Tibial nerve (tissue), 4 donors: Measurements from ENCODE around the gene BAG2. TPM values are rescaled to one million over a fixed set of nuclear protein-coding genes. Genes with fewer than 3 reads are reported as not detected.

ENCODE experiments used
- DNase-seq, 2 donors: peaks; one replicate each; pipeline ENCODE4 v3.0.0-alpha.2; 2019; ENCODE audit warnings: low spot score in 2 of 2
- H3K27ac ChIP-seq, 4 donors: fragments of 200-600 bp; sonication (generic) in 3 of 4; one replicate each; pipeline ENCODE4 v1.5.1; 2017 to 2019; ENCODE audit warnings: mild to moderate bottlenecking in 1 of 4
- H3K27me3 ChIP-seq, 2 donors: fragments of 200-600 bp; sonication (generic) in 1 of 2; one replicate each; pipeline versions ENCODE4 v1.5.1 to v1.6.0; 2017 to 2019
- H3K36me3 ChIP-seq, 3 donors: fragments of 200-600 bp; sonication (generic); one replicate each; pipeline ENCODE4 v1.5.1; 2018 to 2019
- H3K4me1 ChIP-seq, 4 donors: fragments of 200-600 bp; sonication (generic) in 3 of 4; one replicate each; pipeline ENCODE4 v1.5.1; 2017 to 2019
- H3K4me3 ChIP-seq, 4 donors: fragments of 200-600 bp; sonication (generic) in 3 of 4; one replicate each; pipeline ENCODE4 v1.5.1; 2017 to 2019; ENCODE audit warnings: mild to moderate bottlenecking in 1 of 4, moderate library complexity in 1 of 4
- H3K9me3 ChIP-seq, 4 donors: fragments of 200-600 bp; sonication (generic) in 3 of 4; one replicate each; pipeline ENCODE4 v1.5.1; 2017 to 2019
- EP300 ChIP-seq, 2 donors: sonication (generic); formaldehyde crosslinking; IDR thresholded peaks; one replicate each; pipeline ENCODE4 v1.6.1; 2017; ENCODE audit warnings: antibody characterized with exemption in 2 of 2, mild to moderate bottlenecking in 1 of 2
- POLR2A ChIP-seq, 2 donors: fragments of 450-650 bp; IDR thresholded peaks; one replicate each; pipeline ENCODE4 v1.6.1; 2017; ENCODE audit warnings: antibody characterized with exemption in 2 of 2, mild to moderate bottlenecking in 2 of 2, moderate library complexity in 2 of 2
- WGBS, 2 donors: methylation state at CpG; one replicate each; pipeline ENCODE4 v1.1.5; 2018; 5-methylcytosine and 5-hydroxymethylcytosine counted together
- total RNA-seq, 4 donors: library from RNA; depleted of rRNA; stranded (reverse); fragments of >200 nt; gene quantifications; one replicate each; pipeline ENCODE4 v1.1.0, GENCODE V29; 2016
- TF ChIP-seq, protein P1 (sequence below), 5 experiments: fragments of 200-600 bp in 3 of 5; fragments of 450-650 bp in 2 of 5; sonication (generic) in 3 of 5; IDR thresholded peaks; one replicate each; pipeline ENCODE4 v1.5.1; 2016 to 2019; ENCODE audit warnings: antibody characterized with exemption in 5 of 5, mild to moderate bottlenecking in 3 of 5, moderate library complexity in 2 of 5

Gene BAG2
- total RNA-seq, 4 donors from 2014 or later: 5.3 to 7.5 (median 5.7) TPM

DNA sequence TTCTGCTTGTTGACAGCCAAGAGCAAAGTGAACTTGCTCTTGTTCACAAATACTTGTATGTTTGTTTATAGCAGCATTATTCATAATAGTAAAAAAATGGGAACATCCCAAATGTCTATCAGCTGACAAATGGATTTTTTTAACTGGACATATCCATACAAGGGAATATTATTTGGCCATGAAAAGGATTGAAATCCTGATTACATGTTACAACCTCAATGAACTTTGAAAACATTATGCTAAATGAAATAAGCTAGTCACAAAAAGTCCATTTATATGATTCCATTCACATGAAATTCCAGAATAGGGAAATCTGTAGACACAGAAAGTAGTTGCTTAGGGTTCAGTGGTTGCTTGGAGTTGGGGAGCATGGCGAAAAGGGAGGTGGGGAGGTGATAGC is 28.4 kb upstream of the BAG2 start:
- Histone ChIP-seq H3K4me3 (no peak overlapping the region), H3K27me3 (no peaks in the 10 kb centered on the region), H3K36me3 (peaks cover 0 to 65% (median 0%) of the 10 kb centered on the region in 3 donors), H3K4me1 (no peaks in the 10 kb centered on the region), H3K9me3 (no peaks in the 10 kb centered on the region), H3K27ac (no peak overlapping the region)
- DNase-seq: no peak
- TF ChIP-seq, protein P1, sequence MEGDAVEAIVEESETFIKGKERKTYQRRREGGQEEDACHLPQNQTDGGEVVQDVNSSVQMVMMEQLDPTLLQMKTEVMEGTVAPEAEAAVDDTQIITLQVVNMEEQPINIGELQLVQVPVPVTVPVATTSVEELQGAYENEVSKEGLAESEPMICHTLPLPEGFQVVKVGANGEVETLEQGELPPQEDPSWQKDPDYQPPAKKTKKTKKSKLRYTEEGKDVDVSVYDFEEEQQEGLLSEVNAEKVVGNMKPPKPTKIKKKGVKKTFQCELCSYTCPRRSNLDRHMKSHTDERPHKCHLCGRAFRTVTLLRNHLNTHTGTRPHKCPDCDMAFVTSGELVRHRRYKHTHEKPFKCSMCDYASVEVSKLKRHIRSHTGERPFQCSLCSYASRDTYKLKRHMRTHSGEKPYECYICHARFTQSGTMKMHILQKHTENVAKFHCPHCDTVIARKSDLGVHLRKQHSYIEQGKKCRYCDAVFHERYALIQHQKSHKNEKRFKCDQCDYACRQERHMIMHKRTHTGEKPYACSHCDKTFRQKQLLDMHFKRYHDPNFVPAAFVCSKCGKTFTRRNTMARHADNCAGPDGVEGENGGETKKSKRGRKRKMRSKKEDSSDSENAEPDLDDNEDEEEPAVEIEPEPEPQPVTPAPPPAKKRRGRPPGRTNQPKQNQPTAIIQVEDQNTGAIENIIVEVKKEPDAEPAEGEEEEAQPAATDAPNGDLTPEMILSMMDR (IDR thresholded peaks at IDR 0.05): no peak
- TF ChIP-seq POLR2A (IDR thresholded peaks at IDR 0.05): no peak
- TF ChIP-seq EP300 (IDR thresholded peaks at IDR 0.05): no peak
- 95 to 98% methylated on average over 1 of the region's 1 CpG for WGBS, 2 donors

DNA sequence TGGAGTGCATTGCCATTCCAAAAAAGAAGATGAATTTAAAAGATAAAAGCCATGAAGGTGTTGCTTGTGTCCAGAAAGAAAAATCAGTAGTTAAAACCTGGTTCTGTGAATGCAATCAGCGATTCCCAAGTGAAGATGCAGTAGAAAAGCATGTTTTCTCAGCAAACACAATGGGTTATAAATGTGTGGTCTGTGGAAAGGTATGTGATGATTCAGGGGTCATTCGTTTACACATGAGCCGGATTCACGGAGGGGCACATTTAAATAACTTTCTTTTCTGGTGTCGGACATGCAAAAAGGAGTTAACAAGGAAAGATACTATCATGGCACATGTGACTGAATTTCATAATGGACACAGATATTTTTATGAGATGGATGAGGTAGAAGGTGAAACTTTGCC is 24.7 kb upstream of the BAG2 start:
- TF ChIP-seq POLR2A (IDR thresholded peaks at IDR 0.05) (no peak), EP300 (IDR thresholded peaks at IDR 0.05) (no peak)
- TF ChIP-seq, protein P1 (IDR thresholded peaks at IDR 0.05): no peak
- peaks cover 0 to 76% (median 0%) of the 10 kb centered on the region in 3 donors for H3K36me3 ChIP-seq
- H3K27ac ChIP-seq: no peak overlapping the region
- no peaks in the 10 kb centered on the region for H3K27me3 ChIP-seq
- 89 to 95% methylated on average over 5 of the region's 5 CpGs for WGBS, 2 donors
- H3K4me3 ChIP-seq: no peak overlapping the region
- no peaks in the 10 kb centered on the region for H3K9me3 ChIP-seq
- no peak for DNase-seq
- H3K4me1 ChIP-seq: no peaks in the 10 kb centered on the region

DNA sequence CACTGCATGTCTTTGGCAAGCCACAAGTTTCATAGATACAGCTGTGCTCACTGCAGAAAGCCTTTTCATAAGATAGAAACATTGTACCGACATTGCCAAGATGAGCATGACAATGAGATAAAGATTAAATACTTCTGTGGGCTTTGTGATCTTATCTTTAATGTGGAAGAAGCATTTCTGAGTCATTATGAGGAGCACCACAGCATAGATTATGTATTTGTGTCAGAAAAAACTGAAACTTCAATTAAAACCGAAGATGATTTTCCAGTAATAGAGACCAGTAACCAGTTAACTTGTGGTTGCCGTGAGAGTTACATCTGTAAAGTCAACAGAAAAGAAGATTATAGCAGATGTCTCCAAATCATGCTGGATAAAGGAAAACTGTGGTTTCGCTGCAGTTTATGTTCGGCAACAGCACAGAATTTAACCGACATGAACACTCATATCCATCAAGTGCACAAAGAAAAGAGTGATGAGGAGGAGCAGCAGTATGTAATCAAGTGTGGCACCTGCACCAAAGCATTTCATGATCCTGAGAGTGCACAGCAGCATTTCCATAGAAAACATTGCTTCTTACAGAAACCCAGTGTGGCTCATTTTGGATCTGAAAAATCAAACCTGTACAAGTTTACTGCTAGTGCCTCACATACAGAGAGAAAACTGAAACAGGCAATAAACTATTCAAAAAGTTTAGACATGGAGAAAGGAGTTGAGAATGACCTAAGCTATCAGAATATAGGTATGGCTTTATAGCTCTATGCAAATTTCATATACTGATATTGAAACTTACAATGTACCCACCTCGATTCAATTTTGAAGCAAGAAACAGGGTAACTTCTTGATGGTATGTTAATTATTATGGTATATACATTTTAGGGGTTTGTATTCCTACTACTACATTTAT is 23.9 kb upstream of the BAG2 start:
- Histone ChIP-seq H3K4me1 (no peaks in the 10 kb centered on the region), H3K27me3 (no peaks in the 10 kb centered on the region), H3K27ac (no peak overlapping the region), H3K4me3 (no peak overlapping the region), H3K9me3 (no peaks in the 10 kb centered on the region), H3K36me3 (peaks cover 0 to 76% (median 0%) of the 10 kb centered on the region in 3 donors)
- WGBS, 2 donors: 88 to 89% methylated on average over 7 of the region's 7 CpGs
- TF ChIP-seq EP300 (IDR thresholded peaks at IDR 0.05) (no peak), POLR2A (IDR thresholded peaks at IDR 0.05) (no peak)
- TF ChIP-seq, protein P1 (IDR thresholded peaks at IDR 0.05): no peak
- no peak for DNase-seq

DNA sequence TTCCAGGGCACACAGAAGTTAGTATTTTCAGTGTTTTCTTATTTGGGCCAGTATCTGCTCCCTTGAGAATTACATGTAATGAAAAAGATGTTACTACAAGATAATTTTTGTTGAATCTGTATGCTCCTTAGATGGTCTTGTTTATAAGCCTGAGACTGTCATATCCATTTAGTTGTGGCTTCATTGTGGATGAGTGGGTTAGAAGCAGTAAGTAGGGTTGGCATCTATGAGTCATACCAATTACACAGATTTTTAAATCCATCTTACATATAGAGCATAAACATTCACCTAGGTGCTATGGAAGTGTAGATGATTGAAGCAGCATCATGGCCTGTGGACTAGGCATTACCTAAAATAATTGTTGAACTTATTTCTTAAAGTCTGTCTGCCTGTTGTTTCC is 13.5 kb upstream of the BAG2 start:
- TF ChIP-seq EP300 (IDR thresholded peaks at IDR 0.05) (no peak), POLR2A (IDR thresholded peaks at IDR 0.05) (no peak)
- H3K9me3 ChIP-seq: peaks cover 0 to 1% (median 0%) of the 10 kb centered on the region in 4 donors
- peaks cover 0 to 83% (median 0%) of the 10 kb centered on the region in 3 donors for H3K36me3 ChIP-seq
- H3K27me3 ChIP-seq: no peaks in the 10 kb centered on the region
- no peak overlapping the region for H3K4me3 ChIP-seq
- no peaks in the 10 kb centered on the region for H3K4me1 ChIP-seq
- H3K27ac ChIP-seq: no peak overlapping the region
- no peak for DNase-seq

DNA sequence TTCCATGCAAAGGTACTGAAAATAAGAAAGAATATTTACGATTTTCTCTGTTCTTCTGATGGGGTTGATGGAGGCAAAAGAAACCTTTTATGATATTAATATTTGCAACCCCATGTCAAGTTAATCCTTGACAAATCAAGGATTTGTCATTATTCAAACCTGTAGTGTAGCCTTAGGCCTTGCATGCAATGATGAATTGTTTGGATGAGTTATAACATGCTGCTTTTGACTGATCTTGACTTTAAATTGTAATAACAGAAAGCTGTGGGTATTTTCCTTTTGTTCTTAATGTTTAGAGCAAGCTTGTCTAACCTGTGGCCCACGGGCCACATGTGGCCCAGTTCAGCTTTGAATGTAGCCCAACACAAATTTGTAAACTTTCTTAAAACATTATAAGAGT is 13.0 kb upstream of the BAG2 start:
- TF ChIP-seq EP300 (IDR thresholded peaks at IDR 0.05) (no peak), POLR2A (IDR thresholded peaks at IDR 0.05) (no peak)
- TF ChIP-seq, protein P1 (IDR thresholded peaks at IDR 0.05): no peak
- H3K27me3 ChIP-seq: no peaks in the 10 kb centered on the region
- 87 to 90% methylated on average over 2 of the region's 2 CpGs for WGBS, 2 donors
- H3K27ac ChIP-seq: no peak overlapping the region
- H3K4me3 ChIP-seq: no peak overlapping the region
- H3K9me3 ChIP-seq: peaks cover 0 to 6% (median under 1%) of the 10 kb centered on the region in 4 donors
- DNase-seq: no peak
- peaks cover 0 to 83% (median 0%) of the 10 kb centered on the region in 3 donors for H3K36me3 ChIP-seq
- H3K4me1 ChIP-seq: no peaks in the 10 kb centered on the region
